H1 (cell line): ENCODE data around the gene NOS1AP. TPM values are rescaled to one million over a fixed set of nuclear protein-coding genes. Genes with fewer than 3 reads are reported as not detected.

Experiments used
- CTCF ChIA-PET: fragments of 300-600 bp; sonication (Branson Sonifier 250); formaldehyde crosslinking; loops from one replicate; lab custom pipeline; 2021; ENCODE audit not compliant: partially characterized antibody; lab: Charles Lee
- POLR2A ChIA-PET: fragments of 300-600 bp; sonication (Branson Sonifier 250); formaldehyde crosslinking; loops from one replicate; lab custom pipeline; 2021; ENCODE audit warnings: inconsistent platforms; ENCODE audit not compliant: partially characterized antibody; lab: Charles Lee
- DNase-seq, 2 experiments: peaks; one replicate each; pipeline versions ENCODE4 v3.0.0 to v3.0.0-alpha.2; 2010 to 2022; ENCODE audit warnings: low spot score in 2 of 2, low read depth in 1 of 2, mixed read lengths in 1 of 2
- FAIRE-seq: peaks from 2 replicates; lab custom pipeline; 2011; peaks lifted over from hg19 to GRCh38; lab: Jason Lieb, UNC
- H2AFZ ChIP-seq: 2 replicates; pipeline ENCODE4 v1.8.1; 2012; ENCODE audit warnings: low read length, inconsistent platforms
- H2AK5ac ChIP-seq: 2 replicates; pipeline ENCODE4 v1.6.1; 2013; ENCODE audit warnings: low read depth, low read length
- H2BK120ac ChIP-seq: replicated peaks from 2 replicates; pipeline ENCODE3; 2013; ENCODE audit warnings: low read depth, low read length, inconsistent platforms
- H2BK12ac ChIP-seq: 2 replicates; pipeline ENCODE4 v1.6.1; 2013; ENCODE audit warnings: low read depth, low read length
- H2BK15ac ChIP-seq: 2 replicates; pipeline ENCODE4 v1.6.1; 2013; ENCODE audit warnings: low read length
- H2BK20ac ChIP-seq: 2 replicates; pipeline ENCODE4 v1.6.1; 2013; ENCODE audit warnings: low read length
- H2BK5ac ChIP-seq: 2 replicates; pipeline ENCODE4 v1.6.1; 2013; ENCODE audit warnings: low read depth, low read length
- H3K14ac ChIP-seq: 2 replicates; pipeline ENCODE4 v1.6.1; 2013; ENCODE audit warnings: inconsistent platforms; ENCODE audit not compliant: insufficient read length
- H3K18ac ChIP-seq: 2 replicates; pipeline ENCODE4 v1.6.1; 2013; ENCODE audit warnings: low read length; ENCODE audit errors: extremely low read depth
- H3K23ac ChIP-seq: 2 replicates; pipeline ENCODE4 v1.6.1; 2013; ENCODE audit warnings: inconsistent platforms; ENCODE audit not compliant: insufficient read length
- H3K23me2 ChIP-seq: 2 replicates; pipeline ENCODE4 v1.6.1; 2013; ENCODE audit warnings: low read depth, low read length
- H3K27ac ChIP-seq: 2 replicates; pipeline ENCODE4 v1.6.1; 2011; ENCODE audit warnings: low read depth, low read length, inconsistent platforms
- H3K27me3 ChIP-seq, 4 experiments: replicated peaks in 1 of 4; 1 replicate in 1 of 4; 2 replicates in 3 of 4; pipeline versions ENCODE4 v1.6.1 to v1.8.1; 2011 to 2013; ENCODE audit warnings: low read length in 3 of 4, mild to moderate bottlenecking in 3 of 4, inconsistent platforms in 2 of 4, mixed read lengths in 2 of 4, moderate library complexity in 1 of 4; ENCODE audit not compliant: control insufficient read depth in 3 of 4, insufficient read depth in 3 of 4; ENCODE audit errors: extremely low read depth in 1 of 4
- H3K36me3 ChIP-seq, 4 experiments: 2 replicates each; pipeline versions ENCODE4 v1.6.1 to v1.8.1; 2011 to 2013; ENCODE audit warnings: mild to moderate bottlenecking in 4 of 4, low read length in 3 of 4, moderate library complexity in 2 of 4, control low read depth in 1 of 4, inconsistent platforms in 1 of 4; ENCODE audit not compliant: insufficient read depth in 4 of 4, control insufficient read depth in 2 of 4
- H3K4ac ChIP-seq: replicated peaks from 2 replicates; pipeline ENCODE3; 2013; ENCODE audit warnings: low read length, low read depth, mixed read lengths, inconsistent platforms; ENCODE audit not compliant: insufficient read length
- H3K4me1 ChIP-seq, 4 experiments: replicated peaks in 1 of 4; 1 replicate in 1 of 4; 2 replicates in 3 of 4; pipeline versions ENCODE4 v1.6.1 to v1.8.1; 2011 to 2013; ENCODE audit warnings: low read length in 3 of 4, inconsistent platforms in 2 of 4, mixed read lengths in 1 of 4; ENCODE audit not compliant: insufficient read depth in 4 of 4, control insufficient read depth in 3 of 4
- H3K4me2 ChIP-seq, 2 experiments: 2 replicates each; pipeline versions ENCODE4 v1.6.1 to v1.8.1; 2011 to 2013; ENCODE audit warnings: low read depth in 2 of 2, low read length in 2 of 2, control low read depth in 1 of 2, inconsistent platforms in 1 of 2, mild to moderate bottlenecking in 1 of 2; ENCODE audit not compliant: insufficient read depth in 1 of 2
- H3K4me3 ChIP-seq, 4 experiments: fragments of 200-600, 300-600 bp in 1 of 4; sonication (generic), shearing (Covaris generic), sonication (Bioruptor Twin) in 1 of 4; 2 replicates each; pipeline versions ENCODE4 v1.5.1 to v1.8.1; 2011 to 2016; ENCODE audit warnings: low read length in 4 of 4, low read depth in 3 of 4, control low read depth in 2 of 4, inconsistent platforms in 2 of 4, mild to moderate bottlenecking in 2 of 4, mixed read lengths in 1 of 4, moderate library complexity in 1 of 4; ENCODE audit not compliant: insufficient read depth in 2 of 4; ENCODE audit errors: extremely low read depth in 1 of 4
- H3K56ac ChIP-seq: replicated peaks from 2 replicates; pipeline ENCODE3; 2013; ENCODE audit warnings: low read depth, mild to moderate bottlenecking, mixed read lengths, low read length, inconsistent platforms; ENCODE audit not compliant: insufficient read length
- H3K79me1 ChIP-seq: 2 replicates; pipeline ENCODE4 v1.6.1; 2013; ENCODE audit warnings: low read depth, low read length, control low read depth
- H3K79me2 ChIP-seq, 2 experiments: 2 replicates each; pipeline versions ENCODE4 v1.6.1 to v1.8.1; 2012 to 2013; ENCODE audit warnings: low read length in 2 of 2, mild to moderate bottlenecking in 2 of 2, inconsistent platforms in 1 of 2; ENCODE audit not compliant: insufficient read depth in 2 of 2, control insufficient read depth in 1 of 2
- H3K9ac ChIP-seq, 4 experiments: replicated peaks in 1 of 4; 1 replicate in 1 of 4; 2 replicates in 3 of 4; pipeline versions ENCODE4 v1.6.1 to v1.8.1; 2011 to 2013; ENCODE audit warnings: low read depth in 3 of 4, low read length in 3 of 4, control low read depth in 2 of 4, mild to moderate bottlenecking in 2 of 4, moderate library complexity in 2 of 4, inconsistent platforms in 1 of 4; ENCODE audit errors: extremely low read depth in 1 of 4
- H3K9me3 ChIP-seq, 2 experiments: 2 replicates each; pipeline versions ENCODE4 v1.6.1 to v1.8.1; 2012 to 2013; ENCODE audit warnings: mild to moderate bottlenecking in 2 of 2, moderate library complexity in 2 of 2, control low read depth in 1 of 2, inconsistent platforms in 1 of 2, low read depth in 1 of 2, low read length in 1 of 2, mixed read lengths in 1 of 2; ENCODE audit not compliant: insufficient read depth in 2 of 2
- H4K20me1 ChIP-seq, 2 experiments: replicated peaks in 1 of 2; 2 replicates each; pipeline versions ENCODE3 to v1.8.1; 2011 to 2013; ENCODE audit warnings: inconsistent platforms in 2 of 2, low read length in 2 of 2, mild to moderate bottlenecking in 1 of 2; ENCODE audit not compliant: insufficient read depth in 2 of 2, control insufficient read depth in 1 of 2
- H4K5ac ChIP-seq: 2 replicates; pipeline ENCODE4 v1.6.1; 2013; ENCODE audit warnings: low read length, low read depth, mixed read lengths, inconsistent platforms; ENCODE audit not compliant: insufficient read length
- H4K8ac ChIP-seq: 2 replicates; pipeline ENCODE4 v1.8.0; 2013; ENCODE audit warnings: mild to moderate bottlenecking, moderate library complexity, low read length, inconsistent platforms; ENCODE audit not compliant: insufficient read depth; ENCODE audit errors: extremely low read depth
- H4K91ac ChIP-seq: replicated peaks from 2 replicates; pipeline ENCODE3; 2013; ENCODE audit warnings: low read length, mixed read lengths, inconsistent platforms; ENCODE audit not compliant: insufficient read length
- ATF3 ChIP-seq: IDR thresholded peaks from 2 replicates; pipeline ENCODE4 v1.6.1; 2011; ENCODE audit warnings: low read depth, mild to moderate bottlenecking, low read length; ENCODE audit not compliant: insufficient read depth
- FOSL1 ChIP-seq: IDR thresholded peaks from 2 replicates; pipeline ENCODE4 v1.6.1; 2011; ENCODE audit warnings: mild to moderate bottlenecking, low read depth, low read length, moderate library complexity; ENCODE audit not compliant: insufficient read depth
- GABPA ChIP-seq: IDR thresholded peaks from 2 replicates; pipeline ENCODE4 v1.6.1; 2011; ENCODE audit warnings: mild to moderate bottlenecking, low read length, moderate library complexity, borderline replicate concordance; ENCODE audit not compliant: insufficient read depth
- RAD21 ChIP-seq, 2 experiments: IDR thresholded peaks in 1 of 2; conservative IDR thresholded peaks in 1 of 2; 2 replicates each; pipeline ENCODE4 v1.6.1; 2011; ENCODE audit warnings: low read depth in 2 of 2, low read length in 2 of 2, improper control_type of control experiment in 1 of 2, inconsistent platforms in 1 of 2, mild to moderate bottlenecking in 1 of 2, moderate library complexity in 1 of 2
- SIN3A ChIP-seq, 2 experiments: IDR thresholded peaks in 1 of 2; conservative IDR thresholded peaks in 1 of 2; 2 replicates each; pipeline ENCODE4 v1.6.1; 2011 to 2012; ENCODE audit warnings: low read length in 2 of 2, improper control_type of control experiment in 1 of 2, low read depth in 1 of 2, mild to moderate bottlenecking in 1 of 2
- SP1 ChIP-seq: IDR thresholded peaks from 2 replicates; pipeline ENCODE4 v1.6.1; 2011; ENCODE audit warnings: low read depth, low read length
- SP4 ChIP-seq: IDR thresholded peaks from 2 replicates; pipeline ENCODE4 v1.6.1; 2012; ENCODE audit warnings: low read length, inconsistent platforms
- WGBS, 2 experiments: shearing (Covaris generic) in 1 of 2; methylation state at CpG; one replicate each; pipeline versions ENCODE4 v1.1.6 to v1.1.7; 2013 to 2015; ENCODE audit warnings: low lambda C conversion rate in 2 of 2, mixed read lengths in 2 of 2, inconsistent platforms in 1 of 2, low coverage in 1 of 2, missing lambda C conversion rate in 1 of 2; ENCODE audit not compliant: insufficient replicate concordance in 2 of 2, insufficient coverage in 1 of 2, insufficient read length in 1 of 2; ENCODE audit errors: extremely low coverage in 1 of 2, missing lambda C conversion rate in 1 of 2; 5-methylcytosine and 5-hydroxymethylcytosine counted together
- polyA plus RNA-seq, 7 experiments: library from polyadenylated mRNA; depleted of rRNA in 3 of 7; stranded (reverse) in 5 of 7; unstranded in 2 of 7; fragments of >200 nt in 5 of 7; fragments of 200-250 nt in 2 of 7; gene quantifications; 1 replicate in 5 of 7; 2 replicates in 1 of 7; 4 replicates in 1 of 7; pipeline versions ENCODE4 v1.2.1 to v1.2.3, GENCODE V29; 2011 to 2013; ENCODE audit warnings: missing spikeins in 2 of 7, mixed read lengths in 2 of 7
- total RNA-seq: library from RNA; stranded (reverse); fragmentation: NEBNext Ultra II Directional; extraction: Animal tissue kit (Norgen Biotek cat#: 25700); gene quantifications from 2 replicates; pipeline ENCODE4 v1.2.1, GENCODE V29; 2021

The NOS1AP gene
- total and polyA plus RNA-seq, 2 of the 8 experiments (the other 6 are each of a cell fraction or from before 2014, with no cell fraction given), result 2.4 to 12.1 TPM

GRCh38 chr1:162222730-162223129, 153.2 kb downstream of the NOS1AP start:
- H4K91ac ChIP-seq, result no peak overlapping the region
- H4K8ac ChIP-seq, result no peak overlapping the region
- H4K5ac ChIP-seq, result no peak overlapping the region
- H3K27me3 ChIP-seq, result 0 out of 7 replicates have a peak, but pooled peaks cover 0 to 3% (median 0%) of the 10 kb centered on the region in 4 experiments
- no peak overlapping the region for H3K9ac ChIP-seq
- H3K23me2 ChIP-seq, result no peaks in the 10 kb centered on the region; the same call in 1 of the 2 replicates
- 68% methylated on average over 2 of the region's 2 CpGs; no CpG with 5 or more reads in 1 of the 2 experiments for WGBS, 2 experiments
- peaks cover 2 to 29% of the 10 kb centered on the region in 2 experiments; a peak in 3 of 4 replicates for H3K79me2 ChIP-seq
- no peak overlapping the region for H2BK5ac ChIP-seq
- H2BK12ac ChIP-seq, result no peak overlapping the region
- H2AFZ ChIP-seq, result no peak overlapping the region
- no peak for FAIRE-seq
- no peak overlapping the region for H3K14ac ChIP-seq
- H3K4me3 ChIP-seq, result no peak overlapping the region
- peaks cover 0 to 21% (median 14%) of the 10 kb centered on the region in 4 experiments; a peak in 6 of 7 replicates for H3K4me1 ChIP-seq
- H3K9me3 ChIP-seq, result no peaks in the 10 kb centered on the region
- H4K20me1 ChIP-seq, result no peaks in the 10 kb centered on the region
- no peak overlapping the region for H3K23ac ChIP-seq
- DNase-seq, result no peak
- H2BK20ac ChIP-seq, result no peak overlapping the region
- no peak overlapping the region for H2BK120ac ChIP-seq
- H3K18ac ChIP-seq, result no peak overlapping the region
- ChIA-PET CTCF (interaction anchor here (0.9 to 1.2 kb wide), 2 partner anchors 24 to 66 kb away, joined by 3 read pairs; no protein-coding TSS in a partner anchor), POLR2A (interaction anchor here (1.1 kb wide), 1 partner anchor 152 kb away, joined by 4 read pairs; no protein-coding TSS in a partner anchor)
- no peak overlapping the region for H2AK5ac ChIP-seq
- no peak overlapping the region for H3K56ac ChIP-seq
- no peak overlapping the region for H3K4me2 ChIP-seq
- no peaks in the 10 kb centered on the region; the same call in none of the 2 replicates for H3K79me1 ChIP-seq
- no peak overlapping the region for H3K4ac ChIP-seq
- H3K36me3 ChIP-seq, result no peaks in the 10 kb centered on the region
- no peak overlapping the region for H3K27ac ChIP-seq
- H2BK15ac ChIP-seq, result no peak overlapping the region
- TF ChIP-seq ATF3, result no peak
- no peak for TF ChIP-seq SIN3A (conservative IDR thresholded peaks at IDR 0.05 in 1 of 2, IDR thresholded peaks at IDR 0.05 in 1 of 2; ENCODE audit: low read depth in 1 of 2, low read length in 2 of 2)
- TF ChIP-seq GABPA, result no peak
- no peak for TF ChIP-seq SP1
- no peak for TF ChIP-seq FOSL1
- no peak for TF ChIP-seq RAD21 (IDR thresholded peaks at IDR 0.05 in 1 of 2, conservative IDR thresholded peaks at IDR 0.05 in 1 of 2; ENCODE audit: low read depth in 2 of 2, low read length in 2 of 2)
- TF ChIP-seq SP4, result no peak
